Activated naive CD4-positive, alpha-beta T cell treated with anti-CD3 and anti-CD28 coated beads, Interleukin-2, amount 10 ng/mL, durations not matched to agents 7 days and 5 days (primary cell): Measurements from ENCODE around the gene SPATA33.

Experiments
- CTCF ChIA-PET: fragments of 350-600 bp; sonication (Branson Sonifier 250); formaldehyde crosslinking; loops from one replicate; lab custom pipeline; 2021; ENCODE audit warnings: antibody characterized with exemption; lab: Charles Lee
- DNase-seq: peaks from one replicate; pipeline ENCODE4 v3.0.0-alpha.2; 2020
- H3K27ac Mint-ChIP-seq: one replicate; pipeline ENCODE4 v1.8.0; 2021; ENCODE audit warnings: mild to moderate bottlenecking, moderate library complexity, mixed read lengths
- H3K27me3 Mint-ChIP-seq: one replicate; pipeline ENCODE4 v1.8.0; 2021; ENCODE audit warnings: mild to moderate bottlenecking, mixed read lengths
- H3K36me3 Mint-ChIP-seq: one replicate; pipeline ENCODE4 v1.8.0; 2021; ENCODE audit warnings: mixed read lengths
- H3K4me1 Mint-ChIP-seq: one replicate; pipeline ENCODE4 v1.8.0; 2021; ENCODE audit warnings: mixed read lengths
- H3K4me3 Mint-ChIP-seq: one replicate; pipeline ENCODE4 v1.8.0; 2021; ENCODE audit warnings: mild to moderate bottlenecking, moderate library complexity, mixed read lengths
- H3K9me3 Mint-ChIP-seq: one replicate; pipeline ENCODE4 v1.8.0; 2021; ENCODE audit warnings: mixed read lengths

SPATA33 gene

GRCh38 chr16:89641458-89642119 is 16.0 kb upstream of the SPATA33 start:
- peaks cover 11% of the 10 kb centered on the region for H3K36me3 Mint-ChIP-seq
- CTCF ChIA-PET: interaction anchor here (0.6 to 1.5 kb wide), 7 partner anchors 8 to 165 kb away, joined by 3 to 6 read pairs (median 4); no protein-coding TSS in a partner anchor
- no peak overlapping the region for H3K4me3 Mint-ChIP-seq
- H3K4me1 Mint-ChIP-seq: peaks cover 6% of the 10 kb centered on the region
- no peak overlapping the region for H3K27ac Mint-ChIP-seq
- no peaks in the 10 kb centered on the region for H3K27me3 Mint-ChIP-seq
- H3K9me3 Mint-ChIP-seq: no peaks in the 10 kb centered on the region
- no peak for DNase-seq

DNA sequence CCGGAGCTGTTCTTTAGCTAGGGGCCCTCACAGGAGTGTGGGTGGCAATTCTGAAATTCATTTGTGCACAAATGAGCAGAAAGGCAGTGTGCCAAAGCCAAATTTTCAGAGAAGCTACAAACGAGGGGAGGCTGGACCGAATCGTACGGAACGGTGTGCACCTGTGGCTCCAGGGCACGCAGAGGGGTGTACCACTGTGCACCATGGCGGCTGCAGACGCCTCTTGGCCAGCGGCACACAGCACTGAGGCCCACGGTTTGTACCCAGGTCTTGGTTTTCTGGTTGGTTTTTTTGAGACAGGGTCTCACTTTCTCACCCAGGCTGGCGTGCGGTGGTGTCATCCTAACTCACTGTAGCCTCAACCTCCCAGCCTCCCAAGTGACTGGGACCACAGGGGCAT is 15.1 kb upstream of the SPATA33 start:
- Mint-ChIP-seq H3K4me1 (peaks cover 6% of the 10 kb centered on the region), H3K9me3 (no peaks in the 10 kb centered on the region), H3K36me3 (peaks cover 11% of the 10 kb centered on the region), H3K27ac (no peak overlapping the region), H3K27me3 (no peaks in the 10 kb centered on the region), H3K4me3 (no peak overlapping the region)
- no peak for DNase-seq
- CTCF ChIA-PET: interaction anchor here (1.0 to 1.5 kb wide), 3 partner anchors 40 to 58 kb away, joined by 3 read pairs; no protein-coding TSS in a partner anchor

- peaks cover 6% of the 10 kb centered on the region for H3K4me1 Mint-ChIP-seq
- no peak for DNase-seq
- H3K4me3 Mint-ChIP-seq: no peak overlapping the region
- peaks cover 13% of the 10 kb centered on the region for H3K36me3 Mint-ChIP-seq
- CTCF ChIA-PET: no interaction called here
- no peaks in the 10 kb centered on the region for H3K9me3 Mint-ChIP-seq
- H3K27me3 Mint-ChIP-seq: no peaks in the 10 kb centered on the region
- no peak overlapping the region for H3K27ac Mint-ChIP-seq
Observed at GRCh38 chr16:89643769-89644300, 13.8 kb upstream of the SPATA33 start.

GRCh38 chr16:89645122-89645521 is 12.5 kb upstream of the SPATA33 start:
- no peak for DNase-seq
- Mint-ChIP-seq H3K36me3 (peaks cover 19% of the 10 kb centered on the region), H3K4me3 (no peak overlapping the region), H3K4me1 (peaks cover 6% of the 10 kb centered on the region), H3K27me3 (no peaks in the 10 kb centered on the region), H3K27ac (no peak overlapping the region), H3K9me3 (no peaks in the 10 kb centered on the region)
- CTCF ChIA-PET: no interaction called here

- no peak overlapping the region for H3K4me3 Mint-ChIP-seq
- no peak for DNase-seq
Observed at GRCh38 chr16:89646270-89646669, 11.4 kb upstream of the SPATA33 start.

GRCh38 chr16:89646906-89647305 is 10.7 kb upstream of the SPATA33 start:
- CTCF ChIA-PET: no interaction called here

More at GRCh38 chr16:89646270-89646669, 11.4 kb upstream of the SPATA33 start:
- CTCF ChIA-PET: no interaction called here
- Mint-ChIP-seq H3K9me3 (no peaks in the 10 kb centered on the region), H3K27ac (no peak overlapping the region), H3K4me1 (no peaks in the 10 kb centered on the region), H3K36me3 (peaks cover 21% of the 10 kb centered on the region), H3K27me3 (no peaks in the 10 kb centered on the region)

GRCh38 chr16:89651584-89651983 is 6.1 kb upstream of the SPATA33 start:
- no peak for DNase-seq
- Mint-ChIP-seq H3K36me3 (peaks cover 18% of the 10 kb centered on the region), H3K27me3 (no peaks in the 10 kb centered on the region), H3K4me3 (no peak overlapping the region), H3K9me3 (no peaks in the 10 kb centered on the region), H3K27ac (no peak overlapping the region), H3K4me1 (peaks cover 26% of the 10 kb centered on the region)
- CTCF ChIA-PET: no interaction called here

More at GRCh38 chr16:89646906-89647305, 10.7 kb upstream of the SPATA33 start:
- Mint-ChIP-seq H3K9me3 (no peaks in the 10 kb centered on the region), H3K27ac (no peak overlapping the region), H3K4me1 (no peaks in the 10 kb centered on the region), H3K27me3 (no peaks in the 10 kb centered on the region), H3K4me3 (no peak overlapping the region), H3K36me3 (peaks cover 21% of the 10 kb centered on the region)
- no peak for DNase-seq

DNA sequence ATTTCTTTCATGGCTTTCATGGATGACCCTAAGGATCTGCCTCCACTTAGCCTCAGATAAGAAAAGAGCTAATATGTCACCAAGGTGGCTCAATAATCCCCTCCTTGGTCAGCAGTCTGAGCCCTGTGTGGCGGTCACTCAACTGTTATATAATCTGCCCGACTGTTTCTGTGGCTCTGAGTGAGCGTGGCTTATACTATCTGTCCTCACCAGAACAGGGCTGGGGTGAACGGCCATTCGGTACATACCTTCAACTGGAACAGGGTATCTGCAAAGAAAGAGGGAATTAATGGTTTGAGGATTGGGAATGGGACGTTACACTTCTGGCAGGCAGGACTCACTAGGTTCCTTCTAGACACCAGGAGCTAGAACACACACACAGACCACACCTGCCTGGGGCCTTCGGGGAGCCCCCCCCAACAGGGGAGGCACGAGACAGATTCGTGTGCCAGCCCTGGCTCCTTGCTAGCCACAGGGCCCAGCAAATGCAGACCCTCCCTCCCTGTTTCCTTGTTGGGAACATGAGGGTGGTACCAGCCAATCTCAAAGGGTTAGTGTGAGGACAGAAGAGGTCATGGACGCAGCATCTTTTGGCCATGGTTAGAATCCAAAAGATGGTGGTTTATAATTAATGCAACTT is 3.9 kb upstream of the SPATA33 start:
- CTCF ChIA-PET: interaction anchor here (1.6 kb wide), 1 partner anchor 13 kb away, joined by 4 read pairs; no protein-coding TSS in a partner anchor
- Mint-ChIP-seq H3K4me1 (peaks cover 33% of the 10 kb centered on the region), H3K9me3 (no peaks in the 10 kb centered on the region), H3K27me3 (no peaks in the 10 kb centered on the region), H3K36me3 (peaks cover 23% of the 10 kb centered on the region), H3K27ac (no peak overlapping the region), H3K4me3 (no peak overlapping the region)
- DNase-seq: no peak

DNA sequence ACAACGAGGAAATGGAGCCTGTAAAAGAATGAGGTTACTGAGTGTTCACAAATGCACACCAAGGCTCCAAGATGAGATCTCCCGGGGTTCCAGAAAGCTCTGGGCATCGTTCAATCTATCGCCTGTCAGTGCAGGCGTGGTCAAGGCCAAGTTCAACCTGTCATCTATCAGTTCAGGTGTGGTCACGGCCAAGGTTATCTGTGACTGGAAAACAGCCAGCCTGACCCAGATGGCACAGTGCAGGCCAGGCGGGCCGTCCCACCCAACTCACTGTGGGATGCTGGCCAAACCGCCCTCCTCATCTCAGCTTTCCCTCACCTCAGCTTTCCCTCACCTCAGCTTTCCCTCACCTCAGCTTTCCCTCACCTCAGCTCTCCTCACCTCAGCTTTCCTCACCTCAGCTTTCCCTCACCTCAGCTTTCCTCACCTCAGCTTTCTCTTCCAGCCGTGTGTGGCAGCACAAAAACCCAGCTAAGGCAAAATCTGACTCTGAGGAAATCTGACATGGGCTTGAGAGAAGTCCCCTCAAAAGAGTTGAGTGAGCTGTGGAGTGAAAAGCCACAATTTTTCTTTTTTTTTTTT is 2.5 kb upstream of the SPATA33 start:
- peak; percentile 11 for DNase-seq
- no peaks in the 10 kb centered on the region for H3K9me3 Mint-ChIP-seq
- peak overlapping the region; percentile 77 for H3K27ac Mint-ChIP-seq
- CTCF ChIA-PET: interaction anchor here (0.6 to 1.6 kb wide), 4 partner anchors 14 to 163 kb away, joined by 3 to 4 read pairs (median 3); no protein-coding TSS in a partner anchor
- no peaks in the 10 kb centered on the region for H3K27me3 Mint-ChIP-seq
- peaks cover 40% of the 10 kb centered on the region for H3K4me1 Mint-ChIP-seq
- H3K36me3 Mint-ChIP-seq: peaks cover 16% of the 10 kb centered on the region
- peak overlapping the region; percentile 38 for H3K4me3 Mint-ChIP-seq

- no peaks in the 10 kb centered on the region for H3K27me3 Mint-ChIP-seq
- peak overlapping the region; percentile 93 for H3K4me3 Mint-ChIP-seq
- no peaks in the 10 kb centered on the region for H3K9me3 Mint-ChIP-seq
- H3K4me1 Mint-ChIP-seq: peaks cover 42% of the 10 kb centered on the region
- peaks cover 26% of the 10 kb centered on the region for H3K36me3 Mint-ChIP-seq
- no peak for DNase-seq
- H3K27ac Mint-ChIP-seq: peak overlapping the region; percentile 84
- CTCF ChIA-PET: interaction anchor here (3.7 kb wide), 1 partner anchor 43 kb away, joined by 13 read pairs; no protein-coding TSS in a partner anchor
Observed at GRCh38 chr16:89656435-89657121, 1.1 kb upstream of the SPATA33 start.

- H3K27me3 Mint-ChIP-seq: no peaks in the 10 kb centered on the region
- CTCF ChIA-PET: interaction anchor here (3.7 kb wide), 1 partner anchor 41 kb away, joined by 13 read pairs; no protein-coding TSS in a partner anchor
- H3K36me3 Mint-ChIP-seq: peaks cover 33% of the 10 kb centered on the region
- peaks cover 42% of the 10 kb centered on the region for H3K4me1 Mint-ChIP-seq
- H3K9me3 Mint-ChIP-seq: no peaks in the 10 kb centered on the region
- peak overlapping the region; percentile 93 for H3K4me3 Mint-ChIP-seq
- DNase-seq: peak; percentile 40
- peak overlapping the region; percentile 78 for H3K27ac Mint-ChIP-seq
Observed at GRCh38 chr16:89658221-89658879, 714 bp downstream of the SPATA33 start.

GRCh38 chr16:89660146-89660545 is 2.5 kb downstream of the SPATA33 start:
- Mint-ChIP-seq H3K9me3 (no peaks in the 10 kb centered on the region), H3K4me1 (peaks cover 31% of the 10 kb centered on the region), H3K36me3 (peaks cover 35% of the 10 kb centered on the region), H3K27ac (no peak overlapping the region), H3K4me3 (no peak overlapping the region), H3K27me3 (no peaks in the 10 kb centered on the region)
- CTCF ChIA-PET: interaction anchor here (3.7 kb wide), 1 partner anchor 39 kb away, joined by 13 read pairs; no protein-coding TSS in a partner anchor
- DNase-seq: no peak

GRCh38 chr16:89661215-89661614 is 3.6 kb downstream of the SPATA33 start:
- peaks cover 36% of the 10 kb centered on the region for H3K36me3 Mint-ChIP-seq
- DNase-seq: no peak
- CTCF ChIA-PET: no interaction called here
- no peak overlapping the region for H3K4me3 Mint-ChIP-seq
- H3K4me1 Mint-ChIP-seq: peaks cover 20% of the 10 kb centered on the region
- H3K9me3 Mint-ChIP-seq: peaks cover 1% of the 10 kb centered on the region
- H3K27ac Mint-ChIP-seq: no peak overlapping the region
- no peaks in the 10 kb centered on the region for H3K27me3 Mint-ChIP-seq
